ENCODE results near the gene SP140L.
"Not testable (repeated sequence)": the region's sequence is repeated elsewhere in the genome, so short reads cannot be mapped to it uniquely, and the experiment has no call there.

SP140L gene

DNA sequence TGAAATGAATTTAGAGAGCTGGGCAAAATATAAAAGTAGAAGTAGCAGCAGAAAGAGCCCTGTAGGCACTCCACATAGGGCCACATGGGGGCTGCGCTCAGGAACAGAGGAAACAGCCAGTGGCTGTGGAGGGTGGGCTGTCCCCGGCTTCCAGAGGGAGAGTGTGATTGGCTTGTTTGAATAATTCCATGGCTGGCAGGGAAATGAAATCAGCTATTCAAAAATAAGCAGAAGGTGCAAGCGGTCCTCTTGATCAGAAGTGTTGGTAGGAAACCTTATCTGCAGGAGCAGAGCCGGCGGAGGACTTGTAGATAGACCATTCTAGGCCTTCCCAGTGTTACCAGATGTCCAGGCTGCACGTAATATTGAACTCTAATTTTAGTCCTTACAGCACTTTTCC is 71.7 kb downstream of the SP140L start:
- not testable (repeated sequence) for H3K36me3 ChIP-seq (ENCODE audit: control insufficient read depth, insufficient read depth, low read length); H2BK15ac ChIP-seq (replicated peaks; ENCODE audit: low read depth); H3K79me2 ChIP-seq (ENCODE audit: control insufficient read depth, insufficient read depth, low read length); H3K27me3 ChIP-seq (ENCODE audit: insufficient read depth, low read length, poor library complexity); H4K8ac ChIP-seq (ENCODE audit: low read depth, low read length); DNase-seq; H3K27ac ChIP-seq (ENCODE audit: low read depth, low read length); H3K9ac ChIP-seq (ENCODE audit: low read length); H3K4me2 ChIP-seq (ENCODE audit: low read length); H3K4me3 ChIP-seq (ENCODE audit: low read length); H3K18ac ChIP-seq (ENCODE audit: low read length); H4K5ac ChIP-seq (ENCODE audit: low read length); H3K4me1 ChIP-seq (ENCODE audit: control insufficient read depth, low read depth, low read length); H3K23ac ChIP-seq (ENCODE audit: low read length); H2AK5ac ChIP-seq (ENCODE audit: low read length); H3K79me1 ChIP-seq (ENCODE audit: low read length); H3K56ac ChIP-seq (ENCODE audit: low read length); H2BK120ac ChIP-seq (ENCODE audit: low read depth, low read length); H2BK5ac ChIP-seq (ENCODE audit: low read length); H3K4ac ChIP-seq (ENCODE audit: low read depth, low read length)
- no CpG with 5 or more reads among the region's 6 CpGs for WGBS (ENCODE audit: extremely low coverage, insufficient coverage, low lambda C conversion rate)

DNA sequence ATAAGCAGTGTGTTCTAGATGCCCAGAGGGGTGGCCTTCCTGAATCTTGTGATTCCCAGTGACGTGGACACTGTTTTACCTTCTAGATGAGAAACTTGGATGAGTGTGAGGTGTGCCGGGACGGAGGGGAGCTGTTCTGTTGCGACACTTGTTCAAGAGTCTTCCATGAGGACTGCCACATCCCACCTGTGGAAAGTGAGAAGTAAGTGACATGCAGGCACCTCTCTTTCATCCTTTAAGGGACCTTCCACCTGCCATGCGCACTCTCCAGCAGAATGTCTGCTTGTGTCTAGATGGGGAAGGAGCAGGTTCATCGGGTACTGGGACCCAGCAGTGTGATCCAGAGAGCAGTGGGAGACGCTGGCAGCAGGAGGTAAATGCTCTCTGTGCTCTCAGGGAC is 73.0 kb downstream of the SP140L start:
- Histone ChIP-seq H3K4me2 (ENCODE audit: low read length) (no peak overlapping the region), H3K27me3 (ENCODE audit: insufficient read depth, low read length, poor library complexity) (no peaks in the 10 kb centered on the region), H3K79me2 (ENCODE audit: control insufficient read depth, insufficient read depth, low read length) (no peaks in the 10 kb centered on the region), H3K4ac (ENCODE audit: low read depth, low read length) (no peak overlapping the region), H2BK15ac (replicated peaks; ENCODE audit: low read depth) (no peak overlapping the region), H3K18ac (ENCODE audit: low read length) (no peak overlapping the region), H4K8ac (ENCODE audit: low read depth, low read length) (no peak overlapping the region), H3K36me3 (ENCODE audit: control insufficient read depth, insufficient read depth, low read length) (no peaks in the 10 kb centered on the region), H3K4me3 (ENCODE audit: low read length) (no peak overlapping the region), H2AK5ac (ENCODE audit: low read length) (no peak overlapping the region), H3K9ac (ENCODE audit: low read length) (no peak overlapping the region), H2BK120ac (ENCODE audit: low read depth, low read length) (no peak overlapping the region), H3K4me1 (ENCODE audit: control insufficient read depth, low read depth, low read length) (no peaks in the 10 kb centered on the region), H2BK5ac (ENCODE audit: low read length) (no peak overlapping the region), H3K27ac (ENCODE audit: low read depth, low read length) (no peak overlapping the region), H3K23ac (ENCODE audit: low read length) (no peak overlapping the region), H3K56ac (ENCODE audit: low read length) (no peak overlapping the region), H4K5ac (ENCODE audit: low read length) (no peak overlapping the region), H3K79me1 (ENCODE audit: low read length) (no peaks in the 10 kb centered on the region)
- no peak for DNase-seq
- no CpG with 5 or more reads among the region's 7 CpGs for WGBS (ENCODE audit: extremely low coverage, insufficient coverage, low lambda C conversion rate)

DNA sequence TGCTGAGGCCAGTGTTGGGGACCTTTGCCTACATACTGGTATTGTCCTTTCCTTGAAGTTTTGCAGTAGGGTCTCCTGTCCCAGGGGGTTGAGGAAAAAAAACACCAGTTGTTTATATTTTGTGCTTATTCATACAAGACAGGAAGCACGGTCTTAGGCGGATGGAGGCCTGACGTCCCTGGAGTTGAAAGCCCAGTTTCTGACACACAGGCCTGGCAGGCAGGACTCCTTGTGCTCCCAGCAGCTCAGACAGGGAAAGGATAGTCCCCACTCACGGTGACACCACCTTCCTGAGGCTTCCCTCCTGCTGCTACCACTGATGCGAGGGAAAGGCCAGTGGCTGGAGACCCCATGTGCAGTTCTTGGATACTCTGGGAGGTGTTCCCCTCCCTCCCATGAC is 73.5 kb downstream of the SP140L start:
- Histone ChIP-seq H3K4me2 (ENCODE audit: low read length) (no peak overlapping the region), H3K27me3 (ENCODE audit: insufficient read depth, low read length, poor library complexity) (no peaks in the 10 kb centered on the region), H3K56ac (ENCODE audit: low read length) (no peak overlapping the region), H3K23ac (ENCODE audit: low read length) (no peak overlapping the region), H3K9ac (ENCODE audit: low read length) (no peak overlapping the region), H3K79me1 (ENCODE audit: low read length) (no peaks in the 10 kb centered on the region), H3K4me1 (ENCODE audit: control insufficient read depth, low read depth, low read length) (no peaks in the 10 kb centered on the region), H3K27ac (ENCODE audit: low read depth, low read length) (no peak overlapping the region), H2BK120ac (ENCODE audit: low read depth, low read length) (no peak overlapping the region), H2AK5ac (ENCODE audit: low read length) (no peak overlapping the region), H2BK5ac (ENCODE audit: low read length) (no peak overlapping the region), H3K4me3 (ENCODE audit: low read length) (no peak overlapping the region), H3K79me2 (ENCODE audit: control insufficient read depth, insufficient read depth, low read length) (no peaks in the 10 kb centered on the region), H2BK15ac (replicated peaks; ENCODE audit: low read depth) (no peak overlapping the region), H4K5ac (ENCODE audit: low read length) (no peak overlapping the region), H3K36me3 (ENCODE audit: control insufficient read depth, insufficient read depth, low read length) (no peaks in the 10 kb centered on the region), H3K18ac (ENCODE audit: low read length) (no peak overlapping the region), H4K8ac (ENCODE audit: low read depth, low read length) (no peak overlapping the region), H3K4ac (ENCODE audit: low read depth, low read length) (no peak overlapping the region)
- DNase-seq: no peak
- no CpG with 5 or more reads among the region's 5 CpGs for WGBS (ENCODE audit: extremely low coverage, insufficient coverage, low lambda C conversion rate)

DNA sequence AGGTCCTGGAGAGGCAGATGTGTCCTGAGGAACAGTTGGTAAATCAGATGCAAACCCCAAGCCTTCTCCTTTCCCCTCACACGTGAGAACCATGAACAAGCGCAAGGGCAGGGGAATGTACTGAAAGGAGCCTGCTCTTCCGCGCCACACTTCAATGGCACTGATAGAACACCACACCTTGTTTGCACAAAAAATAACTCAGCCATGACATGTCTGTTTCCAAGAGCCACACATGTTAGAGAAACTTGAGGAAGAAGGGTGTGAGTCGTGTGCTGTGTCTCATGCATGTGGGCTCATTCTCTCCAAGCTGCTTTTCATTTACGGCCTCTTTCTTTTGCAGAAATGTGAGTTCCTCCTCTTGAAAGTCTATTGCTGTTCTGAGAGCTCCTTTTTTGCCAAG is 74.0 kb downstream of the SP140L start:
- not testable (repeated sequence) for H3K4me3 ChIP-seq (ENCODE audit: low read length); H3K4ac ChIP-seq (ENCODE audit: low read depth, low read length); H2AK5ac ChIP-seq (ENCODE audit: low read length); H3K79me2 ChIP-seq (ENCODE audit: control insufficient read depth, insufficient read depth, low read length); H3K27ac ChIP-seq (ENCODE audit: low read depth, low read length); H2BK15ac ChIP-seq (replicated peaks; ENCODE audit: low read depth); H4K5ac ChIP-seq (ENCODE audit: low read length); H3K18ac ChIP-seq (ENCODE audit: low read length); H3K56ac ChIP-seq (ENCODE audit: low read length); H3K23ac ChIP-seq (ENCODE audit: low read length); H2BK5ac ChIP-seq (ENCODE audit: low read length); H3K9ac ChIP-seq (ENCODE audit: low read length); H3K27me3 ChIP-seq (ENCODE audit: insufficient read depth, low read length, poor library complexity); H3K36me3 ChIP-seq (ENCODE audit: control insufficient read depth, insufficient read depth, low read length); H2BK120ac ChIP-seq (ENCODE audit: low read depth, low read length); H3K4me2 ChIP-seq (ENCODE audit: low read length); H3K4me1 ChIP-seq (ENCODE audit: control insufficient read depth, low read depth, low read length); H3K79me1 ChIP-seq (ENCODE audit: low read length); H4K8ac ChIP-seq (ENCODE audit: low read depth, low read length); DNase-seq
- no CpG with 5 or more reads among the region's 6 CpGs for WGBS (ENCODE audit: extremely low coverage, insufficient coverage, low lambda C conversion rate)

DNA sequence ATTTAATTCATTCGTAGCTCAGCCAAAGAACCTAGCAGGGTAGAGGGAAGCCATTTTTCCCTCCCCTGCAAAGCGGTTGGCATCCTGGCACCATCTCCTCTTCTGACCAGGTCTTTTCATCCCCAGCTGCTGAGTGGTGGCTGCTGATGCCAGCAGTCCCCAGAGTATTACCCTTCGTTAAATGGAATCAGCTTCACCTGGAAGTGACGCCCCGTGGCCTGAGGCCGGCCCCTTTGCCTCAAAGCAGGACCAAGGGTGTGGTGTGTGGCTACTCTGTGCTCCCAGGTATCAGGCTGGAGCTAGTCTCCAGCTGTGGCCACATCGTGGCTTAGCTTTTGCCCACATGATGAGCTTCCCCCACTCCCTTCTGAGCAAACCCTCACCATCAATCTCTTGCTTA is 76.8 kb downstream of the SP140L start:
- H3K79me1 ChIP-seq (ENCODE audit: low read length): no peaks in the 10 kb centered on the region
- H3K27me3 ChIP-seq (ENCODE audit: insufficient read depth, low read length, poor library complexity): no peaks in the 10 kb centered on the region
- H3K4ac ChIP-seq (ENCODE audit: low read depth, low read length): no peak overlapping the region
- H3K18ac ChIP-seq (ENCODE audit: low read length): no peak overlapping the region
- H3K36me3 ChIP-seq (ENCODE audit: control insufficient read depth, insufficient read depth, low read length): no peaks in the 10 kb centered on the region
- H3K27ac ChIP-seq (ENCODE audit: low read depth, low read length): no peak overlapping the region
- no peak overlapping the region for H4K5ac ChIP-seq (ENCODE audit: low read length)
- no peak overlapping the region for H3K56ac ChIP-seq (ENCODE audit: low read length)
- H3K4me3 ChIP-seq (ENCODE audit: low read length): no peak overlapping the region
- DNase-seq: no peak
- no peak overlapping the region for H2AK5ac ChIP-seq (ENCODE audit: low read length)
- no peak overlapping the region for H2BK15ac ChIP-seq (replicated peaks; ENCODE audit: low read depth)
- WGBS (ENCODE audit: extremely low coverage, insufficient coverage, low lambda C conversion rate): no CpG with 5 or more reads among the region's 7 CpGs
- H3K4me1 ChIP-seq (ENCODE audit: control insufficient read depth, low read depth, low read length): no peaks in the 10 kb centered on the region
- H2BK5ac ChIP-seq (ENCODE audit: low read length): no peak overlapping the region
- no peak overlapping the region for H2BK120ac ChIP-seq (ENCODE audit: low read depth, low read length)
- H3K9ac ChIP-seq (ENCODE audit: low read length): no peak overlapping the region
- no peak overlapping the region for H3K23ac ChIP-seq (ENCODE audit: low read length)
- no peak overlapping the region for H3K4me2 ChIP-seq (ENCODE audit: low read length)
- H3K79me2 ChIP-seq (ENCODE audit: control insufficient read depth, insufficient read depth, low read length): no peaks in the 10 kb centered on the region
- H4K8ac ChIP-seq (ENCODE audit: low read depth, low read length): no peak overlapping the region

DNA sequence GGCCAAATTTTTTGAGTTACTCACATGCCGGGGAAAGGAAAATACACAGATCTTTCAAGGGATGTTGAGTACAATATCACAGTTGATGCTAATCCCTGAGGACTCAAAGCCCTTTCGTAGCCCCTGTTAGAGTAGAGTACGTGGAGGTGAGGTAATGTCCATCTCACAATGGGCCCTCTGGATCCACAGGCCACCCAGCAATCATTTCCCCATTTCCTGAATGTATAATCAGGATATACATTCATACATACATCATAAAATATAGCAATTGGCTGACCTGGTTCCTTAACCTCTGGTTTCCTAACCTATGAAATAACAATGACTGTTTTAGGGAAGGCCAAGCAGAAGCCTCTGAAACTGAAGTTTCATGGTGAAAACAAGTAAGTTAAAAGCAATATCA is 78.8 kb downstream of the SP140L start:
- Histone ChIP-seq H4K5ac (ENCODE audit: low read length) (no peak overlapping the region), H2AK5ac (ENCODE audit: low read length) (no peak overlapping the region), H3K4me3 (ENCODE audit: low read length) (no peak overlapping the region), H3K23ac (ENCODE audit: low read length) (no peak overlapping the region), H3K36me3 (ENCODE audit: control insufficient read depth, insufficient read depth, low read length) (no peaks in the 10 kb centered on the region), H3K18ac (ENCODE audit: low read length) (no peak overlapping the region), H3K79me2 (ENCODE audit: control insufficient read depth, insufficient read depth, low read length) (no peaks in the 10 kb centered on the region), H3K79me1 (ENCODE audit: low read length) (no peaks in the 10 kb centered on the region), H3K4me2 (ENCODE audit: low read length) (no peak overlapping the region), H3K27ac (ENCODE audit: low read depth, low read length) (no peak overlapping the region), H3K9ac (ENCODE audit: low read length) (no peak overlapping the region), H3K4me1 (ENCODE audit: control insufficient read depth, low read depth, low read length) (no peaks in the 10 kb centered on the region), H3K56ac (ENCODE audit: low read length) (no peak overlapping the region), H4K8ac (ENCODE audit: low read depth, low read length) (no peak overlapping the region), H2BK5ac (ENCODE audit: low read length) (no peak overlapping the region), H3K4ac (ENCODE audit: low read depth, low read length) (no peak overlapping the region), H2BK120ac (ENCODE audit: low read depth, low read length) (no peak overlapping the region), H3K27me3 (ENCODE audit: insufficient read depth, low read length, poor library complexity) (no peaks in the 10 kb centered on the region), H2BK15ac (replicated peaks; ENCODE audit: low read depth) (no peak overlapping the region)
- no CpG with 5 or more reads among the region's 3 CpGs for WGBS (ENCODE audit: extremely low coverage, insufficient coverage, low lambda C conversion rate)
- DNase-seq: no peak

Data from mesendoderm (in vitro differentiated cells).